K562 (cell line): Measurements from ENCODE around the gene AIM2. TPM values are rescaled to one million over a fixed set of nuclear protein-coding genes. Genes with fewer than 3 reads are reported as not detected.

Source experiments
- ATAC-seq: fragments of 200-7000 bp; cut with Tn5 transposase; 3 replicates; pipeline ENCODE4 v1.9.1; 2020; ENCODE audit warnings: moderate library complexity
- BruUV-seq: library from RNA; stranded (reverse); fragments of 400-500 nt; replicated peaks from 2 replicates; lab custom pipeline; 2021; lab: Mats Ljungman, UMichigan
- CTCF ChIA-PET: fragments of 300-600 bp; formaldehyde crosslinking; extraction: SDS; loops from one replicate; lab custom pipeline; 2021; ENCODE audit warnings: low intra/inter-chr PET ratio; lab: Yijun Ruan, JAX
- POLR2A ChIA-PET: fragments of 300-600, 350-650 bp; sonication (Branson Sonifier 250); formaldehyde crosslinking; extraction: SDS; loops from one replicate; lab custom pipeline; 2021; ENCODE audit warnings: antibody characterized with exemption, inconsistent platforms; lab: Yijun Ruan, JAX
- DNase-seq, 4 experiments: peaks; one replicate each; pipeline versions ENCODE4 v3.0.0 to v3.0.0-alpha.2; 2011 to 2018; ENCODE audit warnings: low spot score in 3 of 4, mixed read lengths in 3 of 4; ENCODE audit errors: extremely low read depth in 1 of 4
- FAIRE-seq: peaks from 2 replicates; lab custom pipeline; 2011; peaks lifted over from hg19 to GRCh38; lab: Jason Lieb, UNC
- H2AFZ ChIP-seq: 2 replicates; pipeline ENCODE4 v1.6.0; 2011; ENCODE audit warnings: low read depth, low read length, control low read depth, inconsistent platforms
- H3K27ac ChIP-seq: fragments of 200-600 bp; 3 replicates; pipeline ENCODE4 v1.8.0; 2011; ENCODE audit warnings: low read depth, mild to moderate bottlenecking, control low read depth, inconsistent platforms, low read length, moderate library complexity, mixed read lengths; ENCODE audit errors: extremely low read depth
- H3K27me3 ChIP-seq, 2 experiments: fragments of 300-600 bp in 1 of 2; 2 replicates in 1 of 2; 3 replicates in 1 of 2; pipeline versions ENCODE4 v1.6.0 to v1.8.0; 2011; ENCODE audit warnings: inconsistent platforms in 2 of 2, low read length in 2 of 2, mild to moderate bottlenecking in 1 of 2, mixed read lengths in 1 of 2, moderate library complexity in 1 of 2; ENCODE audit not compliant: control insufficient read depth in 2 of 2, insufficient read depth in 2 of 2
- H3K36me3 ChIP-seq: fragments of 300-600 bp; 3 replicates; pipeline ENCODE4 v1.8.0; 2011; ENCODE audit warnings: mild to moderate bottlenecking, low read length, inconsistent platforms; ENCODE audit not compliant: control insufficient read depth, insufficient read depth
- H3K4me1 ChIP-seq, 2 experiments: fragments of 200-600 bp in 1 of 2; replicated peaks in 1 of 2; 2 replicates in 1 of 2; 3 replicates in 1 of 2; pipeline versions ENCODE4 v1.5.1 to v1.8.0; 2011; ENCODE audit warnings: inconsistent platforms in 2 of 2, low read length in 2 of 2, mild to moderate bottlenecking in 1 of 2, mixed read lengths in 1 of 2, moderate library complexity in 1 of 2; ENCODE audit not compliant: control insufficient read depth in 2 of 2, insufficient read depth in 2 of 2
- H3K4me2 ChIP-seq: 2 replicates; pipeline ENCODE4 v1.6.1; 2011; ENCODE audit warnings: low read length, control low read depth, inconsistent platforms, mixed read lengths; ENCODE audit not compliant: insufficient read depth
- H3K4me3 ChIP-seq: fragments of 200-600 bp; sonication (generic), shearing (Covaris generic); 2 replicates; pipeline ENCODE4 v1.5.1; 2016; ENCODE audit warnings: control low read depth, inconsistent platforms
- H3K79me2 ChIP-seq: fragments of 200-600 bp; 3 replicates; pipeline ENCODE4 v1.8.0; 2011; ENCODE audit warnings: low read length, inconsistent platforms; ENCODE audit not compliant: control insufficient read depth, insufficient read depth
- H3K9ac ChIP-seq, 2 experiments: 2 replicates each; pipeline versions ENCODE4 v1.6.0 to v1.6.1; 2011; ENCODE audit warnings: low read depth in 2 of 2, low read length in 2 of 2, control low read depth in 1 of 2, inconsistent platforms in 1 of 2, mild to moderate bottlenecking in 1 of 2, mixed read lengths in 1 of 2; ENCODE audit not compliant: insufficient read depth in 1 of 2
- H3K9me1 ChIP-seq: one replicate; pipeline ENCODE4 v1.6.0; 2011; ENCODE audit warnings: inconsistent platforms, mild to moderate bottlenecking, low read length, moderate library complexity; ENCODE audit not compliant: control insufficient read depth, insufficient read depth
- H3K9me3 ChIP-seq: replicated peaks from 2 replicates; pipeline ENCODE4 v1.5.1; 2011; ENCODE audit warnings: low read depth, low read length, inconsistent platforms; ENCODE audit not compliant: control insufficient read depth, insufficient read depth
- H4K20me1 ChIP-seq: replicated peaks from 2 replicates; pipeline ENCODE4 v1.6.1; 2011; ENCODE audit warnings: low read length, inconsistent platforms, mixed read lengths; ENCODE audit not compliant: control insufficient read depth, insufficient read depth
- GTF3C2 ChIP-seq: IDR thresholded peaks from 3 replicates; pipeline ENCODE4 v1.6.1; 2011; ENCODE audit warnings: borderline replicate concordance, mild to moderate bottlenecking, moderate library complexity; ENCODE audit not compliant: insufficient read length; ENCODE audit errors: extremely low read depth
- HEY1 ChIP-seq: fragments of 250-450 bp; sonication (Bioruptor Pico); IDR thresholded peaks from 2 replicates; pipeline ENCODE4 v1.5.0; 2020; ENCODE audit warnings: mild to moderate bottlenecking, moderate library complexity, borderline replicate concordance
- ID3 ChIP-seq, 2 experiments: fragments of 250-450 bp in 1 of 2; fragments of 450-650 bp in 1 of 2; sonication (Bioruptor Pico) in 1 of 2; IDR thresholded peaks; 2 replicates each; pipeline versions ENCODE4 v1.6.1 to v1.8.0; 2016 to 2021; ENCODE audit warnings: mild to moderate bottlenecking in 2 of 2, moderate library complexity in 2 of 2, missing compliant biosample characterization in 1 of 2, missing genetic modification characterization in 1 of 2
- KAT2B ChIP-seq: IDR thresholded peaks from one replicate; pipeline ENCODE4 v1.6.1; 2012; ENCODE audit warnings: low read depth, mild to moderate bottlenecking, control low read depth, inconsistent platforms, low read length, moderate library complexity
- MAFF ChIP-seq: IDR thresholded peaks from 2 replicates; pipeline ENCODE4 v1.6.1; 2012; ENCODE audit warnings: low read length, improper control_type of control experiment
- PREB ChIP-seq: sonication (generic); formaldehyde crosslinking; IDR thresholded peaks from 2 replicates; pipeline ENCODE4 v1.8.1; 2023; ENCODE audit warnings: mild to moderate bottlenecking, missing genetic modification reagents
- RAD51 ChIP-seq: fragments of 450-650 bp; IDR thresholded peaks from 2 replicates; pipeline ENCODE4 v1.7.1; 2016; ENCODE audit warnings: low read depth, mild to moderate bottlenecking, borderline replicate concordance
- RBM34 ChIP-seq: fragments of 200-400 bp; formaldehyde crosslinking; IDR thresholded peaks from 2 replicates; pipeline ENCODE4 v1.6.1; 2018; ENCODE audit warnings: low read length, borderline replicate concordance; ENCODE audit not compliant: insufficient read depth
- SMC3 ChIP-seq: conservative IDR thresholded peaks from 2 replicates; pipeline ENCODE4 v1.6.1; 2011; ENCODE audit warnings: low read depth, low read length, improper control_type of control experiment; ENCODE audit not compliant: insufficient read depth
- SPI1 ChIP-seq: IDR thresholded peaks from 2 replicates; pipeline ENCODE4 v1.6.1; 2011; ENCODE audit warnings: low read depth, low read length, control low read depth, borderline replicate concordance
- ZMIZ1 ChIP-seq, 2 experiments: fragments of 150-350 bp in 1 of 2; IDR thresholded peaks; 2 replicates each; pipeline ENCODE4 v1.6.1; 2012 to 2016; ENCODE audit warnings: low read depth in 2 of 2, low read length in 2 of 2, mild to moderate bottlenecking in 1 of 2, moderate library complexity in 1 of 2
- ZNF175 ChIP-seq: fragments of 200-800 bp; sonication (Bioruptor generic); IDR thresholded peaks from 2 replicates; pipeline ENCODE4 v1.6.1; 2016; ENCODE audit warnings: low read depth, mild to moderate bottlenecking, missing genetic modification characterization, missing compliant biosample characterization
- ZNF780A ChIP-seq: fragments of 250-450 bp; sonication (Bioruptor Pico); IDR thresholded peaks from 2 replicates; pipeline ENCODE4 v1.5.0; 2021; ENCODE audit warnings: mild to moderate bottlenecking
- WGBS: fragments of 100-300 bp; shearing (Covaris generic); methylation state at CpG from one replicate; pipeline ENCODE4 v1.1.6; 2016; ENCODE audit warnings: low coverage, mixed read lengths; ENCODE audit not compliant: insufficient coverage; ENCODE audit errors: missing lambda C conversion rate; 5-methylcytosine and 5-hydroxymethylcytosine counted together
- in situ Hi-C: fragments of 300-500 bp; cut with MboI; formaldehyde crosslinking; loops from 4 replicates; pipeline ENCODE4 v1.15.0; 2018; ENCODE audit warnings: inconsistent platforms, mixed read lengths
- intact Hi-C: fragments of 100-400 bp; cut with micrococcal nuclease; formaldehyde crosslinking; loops from 2 replicates; pipeline ENCODE4 v1.14.2; 2022
- polyA plus RNA-seq, 8 experiments: library from polyadenylated mRNA; depleted of rRNA in 4 of 8; stranded (reverse) in 5 of 8; unstranded in 3 of 8; fragments of >200 nt; fragmentation: Nextera tagmentation in 2 of 8; fragmentation: Illumina TruSeq in 1 of 8; extraction: Ambion mirVana in 2 of 8; extraction: Trizol in 1 of 8; gene quantifications; 2 replicates each; pipeline versions ENCODE4 v1.2.1 to v1.2.3, GENCODE V29; 2011 to 2014; ENCODE audit warnings: inconsistent platforms in 1 of 8, missing spikeins in 1 of 8
- total RNA-seq, 7 experiments: library from RNA; depleted of rRNA in 6 of 7; stranded (reverse); fragments of >200 nt in 6 of 7; fragmentation: Illumina TruSeq in 2 of 7; extraction: Trizol in 2 of 7; gene quantifications; 2 replicates each; pipeline versions ENCODE4 v1.2.1 to v1.2.3, GENCODE V29; 2011 to 2021; ENCODE audit warnings: low replicate concordance in 1 of 7

The AIM2 gene
- total and polyA plus RNA-seq, 9 of the 15 experiments (the other 6 are each of a cell fraction or from before 2014, with no cell fraction given), result 0.10 to 0.95 (median 0.22) TPM

GRCh38 chr1:159088050-159088449 lies 11.5 kb upstream of the AIM2 start:
- Histone ChIP-seq H4K20me1 (no peaks in the 10 kb centered on the region), H3K79me2 (no peaks in the 10 kb centered on the region), H3K4me2 (no peak overlapping the region), H3K4me3 (no peak overlapping the region), H3K27me3 (no peaks in the 10 kb centered on the region; a peak in 1 of 5 replicates), H3K9ac (no peak overlapping the region), H3K9me1 (no peaks in the 10 kb centered on the region), H3K4me1 (no peaks in the 10 kb centered on the region; a peak in 1 of 5 replicates), H2AFZ (no peak overlapping the region), H3K36me3 (no peaks in the 10 kb centered on the region), H3K27ac (no peak overlapping the region), H3K9me3 (no peaks in the 10 kb centered on the region)
- ChIA-PET CTCF (interaction anchor here (0.8 kb wide), 1 partner anchor 1098 kb away, joined by 4 read pairs; no protein-coding TSS in a partner anchor), POLR2A (interaction anchor here (1.6 kb wide), 1 partner anchor 11 kb away, joined by 5 read pairs; the partner anchor contains the start of gene AIM2)
- WGBS, result 3% methylated on average over 2 of the region's 2 CpGs
- no peak for ATAC-seq
- BruUV-seq, result no TSS peak
- no peak for FAIRE-seq
- in situ Hi-C loops (no loop called here), intact Hi-C loops (no loop called here)
- DNase-seq, result no peak
- TF ChIP-seq ZNF175 (CRISPR knock-in tag), result no peak
- TF ChIP-seq SPI1, result peak; percentile 87
- no peak for TF ChIP-seq HEY1 (CRISPR knock-in tag)
- no peak for TF ChIP-seq GTF3C2
- TF ChIP-seq RAD51, result no peak
- TF ChIP-seq ID3 (CRISPR knock-in tag; IDR thresholded peaks at IDR 0.05), result no peak
- no peak for TF ChIP-seq ID3 (tag; IDR thresholded peaks at IDR 0.05)
- TF ChIP-seq SMC3, result no peak
- TF ChIP-seq RBM34, result no peak
- no peak for TF ChIP-seq PREB
- TF ChIP-seq MAFF, result no peak
- TF ChIP-seq KAT2B, result no peak
- no peak for TF ChIP-seq ZNF780A (CRISPR knock-in tag)
- TF ChIP-seq ZMIZ1 (IDR thresholded peaks at IDR 0.05; ENCODE audit: low read depth in 2 of 2, low read length in 2 of 2), result no peak
